ENCODE data around the gene SIN3B.

Gene SIN3B

GRCh38 chr19:16889366-16889882 lies 60.2 kb downstream of the SIN3B start:
- peak; percentile 12 for DNase-seq (ENCODE audit: low spot score)

DNA sequence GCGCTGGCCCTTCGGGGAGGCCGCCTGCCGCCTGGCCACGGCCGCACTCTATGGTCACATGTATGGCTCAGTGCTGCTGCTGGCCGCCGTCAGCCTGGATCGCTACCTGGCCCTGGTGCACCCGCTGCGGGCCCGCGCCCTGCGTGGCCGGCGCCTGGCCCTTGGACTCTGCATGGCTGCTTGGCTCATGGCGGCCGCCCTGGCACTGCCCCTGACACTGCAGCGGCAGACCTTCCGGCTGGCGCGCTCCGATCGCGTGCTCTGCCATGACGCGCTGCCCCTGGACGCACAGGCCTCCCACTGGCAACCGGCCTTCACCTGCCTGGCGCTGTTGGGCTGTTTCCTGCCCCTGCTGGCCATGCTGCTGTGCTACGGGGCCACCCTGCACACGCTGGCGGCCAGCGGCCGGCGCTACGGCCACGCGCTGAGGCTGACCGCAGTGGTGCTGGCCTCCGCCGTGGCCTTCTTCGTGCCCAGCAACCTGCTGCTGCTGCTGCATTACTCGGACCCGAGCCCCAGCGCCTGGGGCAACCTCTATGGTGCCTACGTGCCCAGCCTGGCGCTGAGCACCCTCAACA lies 60.8 kb downstream of the SIN3B start:
- no peak for DNase-seq (ENCODE audit: low spot score)

DNA sequence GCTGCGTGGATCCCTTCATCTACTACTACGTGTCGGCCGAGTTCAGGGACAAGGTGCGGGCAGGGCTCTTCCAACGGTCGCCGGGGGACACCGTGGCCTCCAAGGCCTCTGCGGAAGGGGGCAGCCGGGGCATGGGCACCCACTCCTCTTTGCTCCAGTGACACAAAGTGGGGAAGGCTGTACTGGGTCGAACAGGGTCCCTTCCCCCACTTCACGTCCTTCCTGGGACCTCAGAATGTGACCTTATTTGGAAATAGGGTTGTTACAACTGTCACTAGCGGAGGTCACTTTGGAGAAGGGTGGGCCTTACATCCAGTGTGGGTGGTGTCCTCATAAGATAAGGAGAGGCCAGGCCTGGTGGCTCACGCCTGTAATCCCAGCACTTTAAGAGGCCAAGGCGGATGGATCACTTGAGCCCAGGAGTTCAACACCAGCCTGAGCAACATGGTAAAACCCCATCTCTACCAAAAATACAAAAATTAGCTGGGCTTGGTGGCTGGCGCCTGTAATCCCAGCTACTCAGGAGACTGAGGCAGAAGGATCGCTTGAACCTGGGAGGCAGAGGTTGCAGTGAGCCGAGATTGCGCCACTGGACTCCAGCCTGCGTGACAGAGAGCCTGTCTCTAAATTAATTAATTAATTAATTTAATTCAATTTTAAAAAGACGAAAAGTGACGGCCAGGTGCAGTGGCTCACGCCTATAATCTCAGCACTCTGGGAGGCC lies 61.4 kb downstream of the SIN3B start:
- DNase-seq (ENCODE audit: low spot score) = no peak

- no peak for DNase-seq (ENCODE audit: low spot score)
Measured at GRCh38 chr19:16891696-16892382, 62.6 kb downstream of the SIN3B start.

DNA sequence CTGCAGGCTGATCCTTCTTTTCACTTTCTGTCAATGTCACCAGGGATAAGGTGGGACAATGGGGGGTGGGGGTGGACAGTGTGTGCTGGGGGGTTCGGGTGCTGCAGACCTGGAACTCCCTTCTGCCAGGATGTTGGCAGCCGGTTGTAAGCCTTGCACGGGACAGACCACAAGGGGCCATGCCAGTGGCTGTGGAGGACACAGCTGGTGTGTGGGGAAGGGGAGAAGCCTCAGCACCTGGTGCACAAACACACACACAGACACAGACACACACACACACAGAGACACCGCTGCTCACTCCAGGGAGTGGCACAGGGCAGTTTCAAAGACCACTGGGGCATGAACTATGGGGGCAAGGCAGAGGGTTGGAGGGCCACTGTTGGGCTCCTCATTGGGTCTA lies 63.2 kb downstream of the SIN3B start:
- DNase-seq (ENCODE audit: low spot score) = no peak

GRCh38 chr19:16892868-16893685 lies 63.9 kb downstream of the SIN3B start:
- no peak for DNase-seq (ENCODE audit: low spot score)

DNA sequence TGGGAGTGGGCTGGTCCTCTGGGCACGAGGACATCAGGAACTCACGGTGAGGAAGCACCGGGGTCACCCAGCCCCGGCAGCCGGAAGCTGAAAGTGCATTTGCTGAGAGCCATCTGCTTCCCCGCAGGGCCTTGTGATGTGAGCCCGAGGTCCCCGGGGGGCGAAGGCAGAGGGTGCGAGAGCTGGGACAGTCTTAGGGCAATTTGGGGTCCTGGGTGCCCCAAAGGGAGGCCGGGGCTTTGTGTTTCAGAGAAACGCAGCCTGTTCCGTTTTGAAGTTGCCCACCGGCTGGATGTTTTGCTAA lies 64.4 kb downstream of the SIN3B start:
- DNase-seq (ENCODE audit: low spot score) = no peak

DNA sequence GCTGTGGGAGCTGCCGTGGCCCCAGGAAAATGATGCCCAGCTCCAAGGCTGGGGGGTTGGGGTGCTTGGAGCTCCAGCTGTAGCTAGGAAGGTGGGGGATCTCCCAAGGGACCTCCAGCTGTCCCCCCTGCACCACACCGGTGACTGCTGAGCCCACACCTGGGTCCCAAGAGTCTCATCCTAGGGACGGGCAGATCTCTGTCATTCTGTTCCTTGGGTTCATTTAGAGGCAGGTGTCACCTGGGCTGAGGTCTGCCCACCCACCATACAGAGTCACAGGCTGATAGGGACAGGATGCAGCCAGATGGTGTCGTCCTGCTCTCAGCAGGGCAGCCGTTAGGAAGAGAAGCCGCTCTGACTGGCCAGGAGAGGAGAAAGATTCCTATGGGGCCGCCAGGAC lies 64.9 kb downstream of the SIN3B start:
- no peak for DNase-seq (ENCODE audit: low spot score)

GRCh38 chr19:16895467-16896145 lies 66.4 kb downstream of the SIN3B start:
- no peak for DNase-seq (ENCODE audit: low spot score)

GRCh38 chr19:16896146-16897028 lies 67.2 kb downstream of the SIN3B start:
- DNase-seq (ENCODE audit: low spot score) = no peak

- DNase-seq (ENCODE audit: low spot score) = peak; percentile 54
Measured at GRCh38 chr19:16897029-16897855, 68.0 kb downstream of the SIN3B start.

DNA sequence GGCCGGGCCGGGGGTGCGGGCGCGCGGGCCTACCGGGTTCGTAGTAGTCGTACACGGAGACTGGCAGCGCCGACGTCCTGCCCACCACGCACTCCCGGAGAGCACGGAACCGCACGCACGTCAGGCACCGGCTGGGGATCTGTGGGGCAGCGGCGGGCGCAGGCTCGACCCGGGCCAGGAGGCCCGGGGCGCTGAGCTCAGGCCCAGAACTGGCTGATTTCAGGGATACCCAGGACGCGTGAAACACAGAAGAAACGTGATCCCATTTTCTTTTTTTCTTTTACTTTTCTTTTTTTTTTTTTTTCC lies 68.6 kb downstream of the SIN3B start:
- DNase-seq (ENCODE audit: low spot score) = no peak

DNA sequence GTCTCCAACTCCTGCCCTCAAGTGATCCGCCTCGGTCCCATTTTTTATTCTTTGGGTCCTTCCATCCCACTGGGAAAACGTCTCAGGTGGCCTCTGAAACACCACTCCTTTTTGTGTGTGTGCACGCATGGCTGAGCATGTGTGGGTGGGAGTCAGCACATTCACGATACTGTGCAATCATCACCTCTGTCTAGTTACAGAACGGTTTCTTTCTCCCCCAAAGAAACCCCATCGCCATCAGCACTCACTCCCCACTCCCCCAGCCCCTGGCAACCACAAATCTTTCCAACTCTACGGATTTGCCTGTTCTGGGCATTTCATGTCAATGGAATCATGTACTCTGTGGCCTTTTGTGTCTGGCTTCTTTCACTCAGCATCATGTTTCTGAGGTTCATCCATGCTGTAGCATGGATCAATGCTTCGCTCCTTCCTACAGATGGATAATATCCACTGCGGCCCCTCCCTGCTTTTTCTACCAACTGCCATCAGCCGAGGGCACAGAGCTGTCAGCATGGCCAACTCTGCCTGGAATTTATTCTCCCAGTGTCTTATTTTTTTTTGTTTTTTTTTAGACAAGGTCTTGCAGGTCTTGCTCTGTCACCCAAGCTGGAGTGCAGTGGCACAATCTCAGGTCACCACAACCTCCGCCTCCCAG lies 69.3 kb downstream of the SIN3B start:
- DNase-seq (ENCODE audit: low spot score) = no peak

DNA sequence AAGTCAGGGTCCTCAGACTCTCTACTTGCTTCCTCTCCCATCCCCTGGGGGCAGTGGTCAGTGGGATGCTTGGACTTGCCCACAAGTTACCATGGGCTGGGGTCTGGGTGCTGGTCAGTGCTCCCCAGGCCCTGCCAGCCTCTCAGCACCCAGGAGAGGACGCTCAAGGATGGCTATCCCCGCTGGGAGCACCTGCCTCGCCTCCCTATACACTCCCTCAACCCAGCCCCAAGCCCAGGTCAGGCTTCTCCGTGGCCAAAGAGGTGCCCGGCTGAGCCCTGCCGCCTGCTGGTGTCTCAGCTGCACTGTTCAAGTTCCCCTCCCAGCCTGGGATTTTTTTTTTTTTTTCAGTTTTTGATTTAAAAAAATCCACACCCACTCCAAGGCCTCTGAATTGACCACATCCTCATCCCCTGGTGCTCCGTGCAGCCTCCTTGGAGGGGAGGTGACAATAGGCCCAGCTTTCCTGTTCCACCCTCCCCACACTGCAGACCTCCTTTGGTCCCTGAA lies 70.4 kb downstream of the SIN3B start:
- DNase-seq (ENCODE audit: low spot score) = peak; percentile 32

GRCh38 chr19:16901491-16902175 lies 72.4 kb downstream of the SIN3B start:
- DNase-seq (ENCODE audit: low spot score) = no peak

GRCh38 chr19:16902545-16902944 lies 73.3 kb downstream of the SIN3B start:
- no peak for DNase-seq (ENCODE audit: low spot score)

- no peak for DNase-seq (ENCODE audit: low spot score)
Measured at GRCh38 chr19:16903347-16903746, 74.1 kb downstream of the SIN3B start.

- DNase-seq (ENCODE audit: low spot score) = no peak
Measured at GRCh38 chr19:16904599-16904998, 75.4 kb downstream of the SIN3B start.

- no peak for DNase-seq (ENCODE audit: low spot score)
Measured at GRCh38 chr19:16908759-16909158, 79.6 kb downstream of the SIN3B start.

All from cerebellar cortex (tissue), 1 donor.